SK-N-MC (cell line): ENCODE data around the gene BAK1.

Source experiments
- EZH2 ChIP-seq: fragments of 200-600 bp; sonication (generic); IDR thresholded peaks from one replicate; pipeline ENCODE4 v1.6.1; 2017; ENCODE audit warnings: antibody characterized with exemption
- POLR2AphosphoS5 ChIP-seq: IDR thresholded peaks from 2 replicates; pipeline ENCODE4 v1.6.1; 2012; ENCODE audit warnings: mild to moderate bottlenecking, low read depth, low read length, borderline replicate concordance

DNA sequence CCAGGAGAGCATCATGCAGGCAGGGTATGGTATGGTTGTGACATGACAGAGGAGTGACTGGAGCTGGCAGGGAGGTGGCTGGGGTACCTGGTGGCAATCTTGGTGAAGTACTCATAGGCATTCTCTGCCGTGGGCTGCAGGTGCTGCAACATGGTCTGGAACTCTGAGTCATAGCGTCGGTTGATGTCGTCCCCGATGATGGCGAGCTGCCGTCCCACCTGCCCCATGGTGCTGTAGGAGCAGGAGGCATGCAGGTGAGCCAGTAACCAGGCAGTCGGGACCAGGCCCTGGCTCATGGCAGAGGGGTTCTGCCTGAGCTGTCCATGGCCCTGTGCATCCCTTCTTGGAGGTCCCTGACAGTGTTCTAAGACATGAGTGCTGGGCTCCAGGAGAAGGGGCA is 4.9 kb downstream of the BAK1 start:
- TF ChIP-seq EZH2 (no peak), POLR2AphosphoS5 (no peak)
